ENCODE measurements around the gene CACNG4.

Gene CACNG4

GRCh38 chr17:67069603-67070136 lies 105.2 kb downstream of the CACNG4 start:
- no peak for TF ChIP-seq CREB5 (CRISPR knock-in tag; IDR thresholded peaks at IDR 0.05; ENCODE audit: low read depth)
- TF ChIP-seq ZFP3 (CRISPR knock-in tag; IDR thresholded peaks at IDR 0.05): no peak
- no peak for TF ChIP-seq CSRNP3 (CRISPR knock-in tag; IDR thresholded peaks at IDR 0.05)
- no peak for ATAC-seq

GRCh38 chr17:67071595-67071994 lies 107.1 kb downstream of the CACNG4 start:
- no peak for TF ChIP-seq ZNF70 (CRISPR knock-in tag; IDR thresholded peaks at IDR 0.05)
- TF ChIP-seq ZFP30 (CRISPR knock-in tag; IDR thresholded peaks at IDR 0.05): no peak
- TF ChIP-seq CSRNP3 (CRISPR knock-in tag; IDR thresholded peaks at IDR 0.05): no peak
- no peak for TF ChIP-seq CREB5 (CRISPR knock-in tag; IDR thresholded peaks at IDR 0.05; ENCODE audit: low read depth)
- TF ChIP-seq TSHZ2 (CRISPR knock-in tag; IDR thresholded peaks at IDR 0.05): no peak
- TF ChIP-seq ARNTL (CRISPR knock-in tag; IDR thresholded peaks at IDR 0.05; ENCODE audit: borderline replicate concordance, low read depth): no peak
- TF ChIP-seq GLIS3 (CRISPR knock-in tag; IDR thresholded peaks at IDR 0.05): no peak
- TF ChIP-seq BACH2 (CRISPR knock-in tag; IDR thresholded peaks at IDR 0.05; ENCODE audit: borderline replicate concordance): no peak
- no peak for TF ChIP-seq ZNF8 (CRISPR knock-in tag; IDR thresholded peaks at IDR 0.05)
- TF ChIP-seq PPARA (CRISPR knock-in tag; IDR thresholded peaks at IDR 0.05; ENCODE audit: borderline replicate concordance): no peak
- no peak for TF ChIP-seq PATZ1 (CRISPR knock-in tag; IDR thresholded peaks at IDR 0.05; ENCODE audit: borderline replicate concordance)
- TF ChIP-seq RARB (CRISPR knock-in tag; IDR thresholded peaks at IDR 0.05): no peak
- no peak for TF ChIP-seq ZFP3 (CRISPR knock-in tag; IDR thresholded peaks at IDR 0.05)
- no peak for TF ChIP-seq TCF4 (CRISPR knock-in tag; IDR thresholded peaks at IDR 0.05; ENCODE audit: borderline replicate concordance)
- TF ChIP-seq ZC3H10 (CRISPR knock-in tag; IDR thresholded peaks at IDR 0.05): no peak
- no peak for TF ChIP-seq POU6F1 (CRISPR knock-in tag; IDR thresholded peaks at IDR 0.05; ENCODE audit: borderline replicate concordance, low read depth)
- no peak for TF ChIP-seq TOX (CRISPR knock-in tag; IDR thresholded peaks at IDR 0.05; ENCODE audit: borderline replicate concordance)
- TF ChIP-seq ZNF565 (CRISPR knock-in tag; conservative IDR thresholded peaks at IDR 0.05; ENCODE audit: low read depth): no peak
- no peak for TF ChIP-seq ISL1 (CRISPR knock-in tag; IDR thresholded peaks at IDR 0.05)
- no peak for ATAC-seq

Data from SK-N-SH treated with all-trans-retinoic acid at 6 μM for 48 hours (cell line).